ENCODE results near the gene VPS35.

VPS35 gene

DNA sequence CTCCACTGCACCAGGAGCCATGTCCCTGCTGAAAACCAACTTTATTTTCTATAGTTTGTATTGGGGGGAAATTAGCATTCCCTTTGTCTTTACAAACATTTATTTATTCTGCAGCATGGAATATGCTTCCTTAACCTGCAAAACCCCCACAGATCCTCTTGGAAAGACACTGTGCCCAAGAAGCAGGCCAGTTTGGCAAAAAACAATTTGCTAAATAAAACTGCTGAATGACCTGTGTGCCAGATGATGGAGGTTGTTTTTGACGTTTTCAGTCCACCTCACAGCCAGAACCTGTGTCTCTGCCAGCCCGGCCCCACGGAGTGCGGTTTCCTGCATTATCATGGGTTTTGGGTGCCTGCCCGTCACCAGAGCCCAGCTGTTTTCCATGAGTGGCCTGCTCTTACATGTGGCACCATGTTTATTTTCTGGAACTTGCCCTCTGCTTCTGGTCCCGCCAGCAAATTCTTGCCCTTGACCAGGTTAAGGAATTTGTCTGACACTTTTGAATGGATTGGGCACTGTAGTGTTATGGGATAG is 26.9 kb upstream of the VPS35 start:
- Histone ChIP-seq H3K27ac (no peak overlapping the region; a peak in 1 of 22 replicates), H3K27me3 (no peaks in the 10 kb centered on the region), H3K4me3 (no peak overlapping the region), H4K20me1 (no peaks in the 10 kb centered on the region), H3K4me2 (no peak overlapping the region), H3K9me3 (replicated peaks in 1 of 11) (peaks cover 0 to 7% (median 0%) of the 10 kb centered on the region in 11 experiments; a peak in 2 of 22 replicates), H3K4me1 (peaks cover 0 to 47% (median 23%) of the 10 kb centered on the region in 10 experiments; a peak in 14 of 20 replicates), H3K36me3 (no peaks in the 10 kb centered on the region; a peak in 1 of 22 replicates), H3K9ac (no peak overlapping the region)
- TF ChIP-seq Cebpa-rat (IDR thresholded peaks at IDR 0.05): no peak

DNA sequence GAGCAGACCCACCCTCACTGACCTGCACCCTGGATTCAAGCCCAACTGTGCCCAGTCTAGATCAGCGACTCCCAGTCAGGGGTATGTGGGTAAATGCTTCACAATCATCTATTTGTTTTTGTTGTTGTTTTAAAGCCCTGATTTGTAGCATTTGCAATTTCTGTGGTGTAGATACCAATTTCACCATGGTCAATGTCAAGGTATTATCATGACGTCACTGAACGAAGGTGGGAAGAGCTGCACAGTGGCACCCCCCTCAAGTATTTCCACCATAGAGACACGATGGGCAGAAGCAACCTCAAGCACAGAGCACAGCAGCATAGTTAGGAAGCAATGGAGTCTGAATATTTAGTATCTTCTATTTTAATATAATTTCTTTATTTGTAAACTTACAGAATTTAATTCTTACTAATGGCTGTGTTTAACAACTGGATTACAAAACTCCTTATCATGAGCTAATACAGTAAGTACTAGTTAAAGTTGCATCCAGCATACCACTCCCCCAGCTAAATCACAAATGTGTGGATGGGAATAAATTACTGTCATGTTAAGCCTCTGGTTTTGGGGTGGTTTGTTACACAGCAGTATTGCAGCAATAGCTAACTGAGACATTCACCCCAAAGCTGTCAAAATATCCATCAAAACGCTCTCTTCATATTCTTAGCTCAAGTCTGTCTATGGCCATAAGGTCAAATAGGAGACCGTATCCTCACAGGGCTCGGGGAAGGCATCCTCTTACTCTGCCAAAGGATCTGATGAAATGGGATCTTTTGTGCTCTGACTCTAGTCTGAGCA is 26.0 kb upstream of the VPS35 start:
- H3K36me3 ChIP-seq: no peaks in the 10 kb centered on the region; a peak in 1 of 22 replicates
- H3K9ac ChIP-seq: no peak overlapping the region
- peaks cover 0 to 55% (median 23%) of the 10 kb centered on the region in 10 experiments; a peak in 14 of 20 replicates for H3K4me1 ChIP-seq
- no peak overlapping the region for H3K4me3 ChIP-seq
- no peaks in the 10 kb centered on the region for H4K20me1 ChIP-seq
- peak overlapping the region in 4 of 11 experiments; percentile 85 to 95 (median 87); a peak in 6 of 22 replicates for H3K4me2 ChIP-seq
- peak overlapping the region in 3 of 11 experiments; percentile 24 to 77 (median 70); a peak in 5 of 22 replicates for H3K27ac ChIP-seq
- peaks cover 0 to 7% (median 0%) of the 10 kb centered on the region in 11 experiments; a peak in 2 of 22 replicates for H3K9me3 ChIP-seq (replicated peaks in 1 of 11)
- no peak for TF ChIP-seq Cebpa-rat (IDR thresholded peaks at IDR 0.05)
- H3K27me3 ChIP-seq: no peaks in the 10 kb centered on the region

DNA sequence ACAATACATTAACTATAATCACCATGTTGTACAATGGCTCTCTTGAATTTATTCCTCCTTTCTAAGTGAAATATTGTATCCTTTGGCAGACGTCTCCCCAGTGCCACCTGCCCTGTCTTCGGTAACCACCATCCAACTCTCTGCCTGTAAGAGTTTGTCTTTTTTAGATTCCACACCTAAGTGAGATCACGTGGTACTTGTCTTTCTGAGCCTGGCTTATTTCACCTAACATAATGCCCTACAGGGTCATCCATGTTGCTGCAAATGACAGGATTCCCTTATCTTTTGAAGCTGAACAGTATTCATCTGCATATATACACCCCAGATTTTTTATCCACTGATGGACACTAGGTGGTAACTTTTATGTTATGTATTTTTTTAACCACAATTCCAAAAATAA is 24.7 kb upstream of the VPS35 start:
- no peaks in the 10 kb centered on the region for H4K20me1 ChIP-seq
- TF ChIP-seq Cebpa-rat (IDR thresholded peaks at IDR 0.05): no peak
- H3K27ac ChIP-seq: peak overlapping the region in 5 of 11 experiments; percentile 49 to 77 (median 59); a peak in 8 of 22 replicates
- H3K4me1 ChIP-seq: peaks cover 0 to 65% (median 23%) of the 10 kb centered on the region in 10 experiments; a peak in 14 of 20 replicates
- peaks cover 0 to 7% (median 0%) of the 10 kb centered on the region in 11 experiments; a peak in 1 of 22 replicates for H3K9me3 ChIP-seq (replicated peaks in 1 of 11)
- no peaks in the 10 kb centered on the region; a peak in 1 of 22 replicates for H3K36me3 ChIP-seq
- no peaks in the 10 kb centered on the region for H3K27me3 ChIP-seq
- peak overlapping the region in 6 of 11 experiments; percentile 59 to 95 (median 85); a peak in 12 of 22 replicates for H3K4me2 ChIP-seq
- H3K4me3 ChIP-seq: no peak overlapping the region
- H3K9ac ChIP-seq: peak overlapping the region in 2 of 11 experiments; percentile 51 to 54; a peak in 2 of 22 replicates

DNA sequence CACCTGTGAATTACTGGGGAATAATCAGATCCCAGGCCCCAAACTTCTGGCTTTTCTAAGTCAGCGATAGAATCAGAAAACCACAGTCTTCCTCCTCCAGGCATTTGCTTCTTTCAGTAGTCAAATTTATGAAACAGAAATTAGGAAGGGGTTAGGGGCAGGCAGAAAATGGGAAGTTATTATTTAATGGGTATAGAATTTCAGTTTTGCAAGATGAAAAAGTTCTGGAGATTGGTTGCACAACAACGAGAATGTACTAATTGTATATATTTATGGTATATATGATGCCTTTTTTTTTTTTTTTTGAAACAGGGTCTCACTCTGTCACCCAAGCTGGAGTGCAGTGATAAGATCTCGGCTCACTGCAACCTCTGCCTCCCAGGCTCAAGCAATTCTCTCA is 23.9 kb upstream of the VPS35 start:
- peak overlapping the region in 1 of 10 experiments; percentile 32; a peak in 2 of 20 replicates for H3K4me3 ChIP-seq
- no peaks in the 10 kb centered on the region for H4K20me1 ChIP-seq
- H3K27me3 ChIP-seq: no peaks in the 10 kb centered on the region
- no peaks in the 10 kb centered on the region; a peak in 1 of 22 replicates for H3K36me3 ChIP-seq
- H3K4me2 ChIP-seq: peak overlapping the region in 8 of 11 experiments; percentile 26 to 95 (median 84); a peak in 14 of 22 replicates
- H3K4me1 ChIP-seq: peaks cover 0 to 65% (median 23%) of the 10 kb centered on the region in 10 experiments; a peak in 14 of 20 replicates
- peaks cover 0 to 7% (median 0%) of the 10 kb centered on the region in 11 experiments; a peak in 1 of 22 replicates for H3K9me3 ChIP-seq (replicated peaks in 1 of 11)
- TF ChIP-seq Cebpa-rat (IDR thresholded peaks at IDR 0.05): peak in 3 of 11 experiments; percentile 45 to 58 (median 51); a peak in 2 of 22 replicates
- peak overlapping the region in 7 of 11 experiments; percentile 27 to 77 (median 58); a peak in 12 of 22 replicates for H3K27ac ChIP-seq
- peak overlapping the region in 3 of 11 experiments; percentile 39 to 59 (median 51); a peak in 5 of 22 replicates for H3K9ac ChIP-seq

DNA sequence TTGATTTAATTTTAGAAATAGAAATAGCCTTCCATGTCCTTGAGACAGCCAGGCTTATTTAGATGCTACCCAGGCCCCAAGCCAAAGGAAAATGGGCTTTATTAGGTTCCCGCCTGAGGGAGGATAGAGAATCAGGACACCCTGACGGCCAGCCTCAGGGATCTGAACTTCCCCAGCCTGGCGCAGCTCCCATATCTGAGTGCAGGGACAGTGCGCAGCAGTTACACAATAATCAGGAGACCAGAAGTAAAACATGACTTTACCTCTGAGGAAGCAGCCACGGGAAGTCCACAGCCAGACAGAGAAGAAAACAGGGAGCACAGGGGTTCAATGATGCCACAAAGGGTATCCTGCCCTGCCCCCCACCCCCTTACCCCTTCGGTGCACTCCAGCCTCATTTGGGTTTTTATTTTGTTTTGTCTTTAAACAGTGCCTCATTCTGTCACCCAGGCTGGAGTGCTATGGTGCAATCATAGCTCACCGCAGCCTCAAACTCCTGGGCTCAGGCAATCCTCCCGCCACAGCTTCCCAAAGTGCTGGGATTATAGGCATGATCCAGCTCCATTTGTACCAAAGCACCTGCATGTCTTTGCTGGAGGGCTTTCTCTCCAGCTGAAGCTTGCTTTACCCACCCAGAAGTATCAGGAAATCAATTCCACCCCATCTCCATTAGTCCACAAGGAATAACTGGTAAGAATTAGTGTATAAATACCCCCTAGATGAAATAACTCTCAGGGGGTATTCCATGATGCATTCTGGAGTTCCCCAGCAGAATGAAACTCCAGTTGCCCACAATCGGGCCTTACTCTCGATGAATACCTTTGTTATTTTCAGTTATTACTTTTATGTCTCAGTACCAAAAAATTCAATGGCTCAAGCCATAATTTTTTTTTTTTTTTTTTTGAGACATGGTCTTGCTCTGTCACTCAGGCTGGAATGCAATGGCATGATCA is 22.4 kb upstream of the VPS35 start:
- Histone ChIP-seq H3K9ac (no peak overlapping the region), H3K27me3 (no peaks in the 10 kb centered on the region), H3K27ac (peak overlapping the region in 3 of 11 experiments; percentile 21 to 73 (median 59); a peak in 4 of 22 replicates), H3K4me3 (no peak overlapping the region), H4K20me1 (no peaks in the 10 kb centered on the region), H3K36me3 (no peaks in the 10 kb centered on the region; a peak in 1 of 22 replicates), H3K9me3 (replicated peaks in 1 of 11) (peaks cover 0 to 7% (median 0%) of the 10 kb centered on the region in 11 experiments; a peak in 1 of 22 replicates), H3K4me2 (peak overlapping the region in 5 of 11 experiments; percentile 82 to 95 (median 85); a peak in 9 of 22 replicates), H3K4me1 (peaks cover 0 to 65% (median 23%) of the 10 kb centered on the region in 10 experiments; a peak in 14 of 20 replicates)
- no peak for TF ChIP-seq Cebpa-rat (IDR thresholded peaks at IDR 0.05)

DNA sequence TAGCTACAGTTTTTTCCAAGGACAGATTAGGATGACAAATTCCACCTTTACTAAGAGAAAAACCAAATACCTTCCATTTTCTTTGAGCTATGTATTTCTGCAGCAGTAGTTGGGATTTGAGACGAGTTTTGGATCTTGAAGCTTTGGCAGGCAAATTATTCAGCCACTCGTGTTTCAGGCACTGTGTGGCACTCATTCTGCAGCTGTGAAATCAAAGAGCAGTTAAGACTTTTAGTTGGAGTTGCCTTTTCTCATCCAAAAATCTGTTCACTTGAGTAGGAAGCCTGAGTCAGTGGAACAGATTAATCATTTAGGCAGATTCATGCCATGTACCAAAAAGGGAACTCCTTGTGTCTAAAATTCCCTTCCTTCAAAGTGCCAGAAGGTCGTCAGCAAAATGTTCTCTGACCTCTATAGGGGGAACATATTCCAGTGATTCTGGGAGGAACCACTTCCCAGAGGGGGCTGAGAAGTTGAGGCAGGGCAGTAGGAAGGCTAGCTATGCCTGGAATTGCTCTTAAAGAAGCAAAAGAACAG is 20.6 kb upstream of the VPS35 start:
- Histone ChIP-seq H3K27ac (peak overlapping the region in 2 of 11 experiments; percentile 37 to 44; a peak in 5 of 22 replicates), H3K9me3 (replicated peaks in 1 of 11) (no peaks in the 10 kb centered on the region), H3K4me2 (peak overlapping the region in 5 of 11 experiments; percentile 22 to 95 (median 85); a peak in 10 of 22 replicates), H3K4me3 (no peak overlapping the region), H4K20me1 (no peaks in the 10 kb centered on the region), H3K36me3 (no peaks in the 10 kb centered on the region), H3K9ac (no peak overlapping the region), H3K27me3 (no peaks in the 10 kb centered on the region), H3K4me1 (peaks cover 0 to 62% (median 23%) of the 10 kb centered on the region in 10 experiments; a peak in 14 of 20 replicates)
- TF ChIP-seq Cebpa-rat (IDR thresholded peaks at IDR 0.05): no peak

DNA sequence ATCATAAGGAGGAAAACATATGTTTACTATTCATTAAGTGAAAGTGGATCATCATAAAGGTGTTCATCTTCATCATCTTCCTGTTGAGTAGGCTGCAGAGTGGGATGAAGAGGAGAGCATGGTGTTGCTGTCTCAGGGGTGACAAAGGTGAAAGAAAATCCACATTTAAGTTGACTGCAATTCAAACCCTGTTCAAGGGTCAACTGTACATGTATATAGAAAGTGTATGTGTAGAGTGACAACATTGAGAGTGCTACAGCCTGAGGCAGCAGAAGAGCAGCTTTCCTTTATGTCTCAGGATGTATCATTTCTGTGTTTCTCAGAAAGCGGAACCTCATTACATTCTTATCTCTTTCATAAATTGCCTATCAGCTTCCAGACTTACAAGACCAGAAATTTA is 17.7 kb upstream of the VPS35 start:
- no peaks in the 10 kb centered on the region for H4K20me1 ChIP-seq
- no peak overlapping the region for H3K4me2 ChIP-seq
- peaks cover 0 to 33% (median 4%) of the 10 kb centered on the region in 10 experiments; a peak in 10 of 20 replicates for H3K4me1 ChIP-seq
- no peaks in the 10 kb centered on the region for H3K27me3 ChIP-seq
- no peak overlapping the region for H3K4me3 ChIP-seq
- H3K9me3 ChIP-seq (replicated peaks in 1 of 11): no peaks in the 10 kb centered on the region
- peaks cover 0 to 16% (median 3%) of the 10 kb centered on the region in 11 experiments; a peak in 7 of 22 replicates for H3K36me3 ChIP-seq
- no peak overlapping the region for H3K9ac ChIP-seq
- no peak for TF ChIP-seq Cebpa-rat (IDR thresholded peaks at IDR 0.05)
- H3K27ac ChIP-seq: no peak overlapping the region

DNA sequence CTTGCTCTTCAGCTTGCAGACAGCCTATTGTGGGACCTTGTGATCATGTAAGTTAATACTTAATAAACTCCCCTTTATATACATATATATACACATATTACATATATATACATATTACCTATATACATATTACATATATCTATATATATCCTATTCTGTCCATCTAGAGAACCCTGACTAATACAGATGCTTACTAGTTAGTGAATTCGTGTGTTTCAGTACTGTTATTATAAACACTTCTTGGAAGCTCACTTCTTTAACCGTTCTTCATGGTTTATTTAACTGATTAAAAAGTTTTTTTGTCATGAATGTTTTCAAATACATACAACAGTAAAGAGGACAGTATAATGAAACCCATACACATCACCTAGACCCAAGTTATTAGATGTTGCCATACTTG is 13.1 kb upstream of the VPS35 start:
- H3K4me2 ChIP-seq: no peak overlapping the region
- no peaks in the 10 kb centered on the region for H3K27me3 ChIP-seq
- peaks cover 6 to 62% (median 43%) of the 10 kb centered on the region in 11 experiments; a peak in 21 of 22 replicates for H3K36me3 ChIP-seq
- H3K4me3 ChIP-seq: no peak overlapping the region
- no peak for TF ChIP-seq Cebpa-rat (IDR thresholded peaks at IDR 0.05)
- H4K20me1 ChIP-seq: peaks cover 0 to 2% (median 0%) of the 10 kb centered on the region in 11 experiments; a peak in 2 of 22 replicates
- no peak overlapping the region for H3K27ac ChIP-seq
- H3K4me1 ChIP-seq: no peaks in the 10 kb centered on the region
- no peaks in the 10 kb centered on the region for H3K9me3 ChIP-seq (replicated peaks in 1 of 11)
- H3K9ac ChIP-seq: no peak overlapping the region
